ENCODE results near the gene DNASE1L3. TPM values are rescaled to one million over a fixed set of nuclear protein-coding genes. Genes with fewer than 3 reads are reported as not detected.

DNASE1L3 gene
- total RNA-seq, 1 donor = 1.6 TPM

DNA sequence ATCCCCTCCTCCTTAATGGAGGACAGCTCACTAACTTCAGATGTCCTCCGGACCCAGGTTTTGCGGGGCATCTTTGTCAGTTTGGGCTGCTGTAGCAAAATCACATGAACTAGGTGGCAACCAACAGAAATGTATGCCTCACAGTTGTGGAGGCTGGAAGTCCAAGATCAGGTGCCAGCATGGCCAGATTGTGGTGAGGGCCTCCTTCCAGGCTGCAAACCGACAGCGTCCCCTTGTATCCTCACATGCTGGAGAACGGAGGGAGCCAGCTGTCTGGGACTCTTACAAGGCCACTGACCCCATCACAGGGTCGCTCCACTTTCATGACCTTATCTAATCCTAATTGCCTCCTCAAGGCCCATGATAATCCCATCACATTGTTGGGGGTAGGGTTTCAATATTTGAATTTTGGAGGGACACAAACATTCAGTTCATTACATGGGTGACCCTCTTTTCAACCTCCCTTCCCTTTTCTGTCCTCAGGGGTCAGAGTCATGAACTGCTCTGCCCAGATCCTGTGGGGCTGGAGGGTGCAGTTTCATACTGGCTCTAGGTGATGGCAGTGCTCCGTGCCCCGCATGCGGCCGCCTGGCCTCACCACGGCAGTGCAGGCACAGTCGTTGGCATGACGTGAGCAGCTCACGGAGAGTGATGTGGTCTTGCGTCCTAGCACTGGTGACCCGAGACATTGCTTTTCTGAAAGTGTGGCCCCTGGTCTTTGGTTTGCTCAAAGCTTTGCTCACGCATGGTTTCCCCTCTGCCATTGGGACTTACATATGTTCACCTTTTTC is 58.4 kb downstream of the DNASE1L3 start:
- Histone ChIP-seq H3K4me1 (ENCODE audit: insufficient read depth, low read length) (no peaks in the 10 kb centered on the region), H3K27me3 (ENCODE audit: insufficient read depth, low read length) (no peaks in the 10 kb centered on the region), H3K9me3 (ENCODE audit: low read depth, low read length) (no peaks in the 10 kb centered on the region), H3K4me3 (ENCODE audit: low read length) (no peak overlapping the region)

DNA sequence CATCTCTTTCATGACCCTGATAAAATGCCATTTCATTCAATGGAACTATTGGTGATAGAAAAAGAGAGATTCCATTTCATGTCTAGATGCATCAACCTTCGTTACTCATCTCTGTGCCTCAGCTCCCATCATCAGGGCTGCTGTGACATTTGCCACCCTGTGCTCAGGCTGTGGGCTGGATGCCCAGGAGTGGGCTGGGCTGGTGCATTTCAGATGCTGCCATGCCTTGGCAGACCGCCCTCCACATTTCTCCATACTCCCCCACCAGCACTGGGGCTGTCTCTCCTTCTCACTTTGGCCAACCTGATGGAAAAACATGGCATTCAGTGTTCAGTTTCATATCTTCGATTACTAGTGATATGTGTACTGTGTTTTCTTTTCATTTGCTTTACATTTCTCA is 59.1 kb downstream of the DNASE1L3 start:
- Histone ChIP-seq H3K27me3 (ENCODE audit: insufficient read depth, low read length) (no peaks in the 10 kb centered on the region), H3K4me1 (ENCODE audit: insufficient read depth, low read length) (no peaks in the 10 kb centered on the region), H3K9me3 (ENCODE audit: low read depth, low read length) (no peaks in the 10 kb centered on the region), H3K4me3 (ENCODE audit: low read length) (no peak overlapping the region)

DNA sequence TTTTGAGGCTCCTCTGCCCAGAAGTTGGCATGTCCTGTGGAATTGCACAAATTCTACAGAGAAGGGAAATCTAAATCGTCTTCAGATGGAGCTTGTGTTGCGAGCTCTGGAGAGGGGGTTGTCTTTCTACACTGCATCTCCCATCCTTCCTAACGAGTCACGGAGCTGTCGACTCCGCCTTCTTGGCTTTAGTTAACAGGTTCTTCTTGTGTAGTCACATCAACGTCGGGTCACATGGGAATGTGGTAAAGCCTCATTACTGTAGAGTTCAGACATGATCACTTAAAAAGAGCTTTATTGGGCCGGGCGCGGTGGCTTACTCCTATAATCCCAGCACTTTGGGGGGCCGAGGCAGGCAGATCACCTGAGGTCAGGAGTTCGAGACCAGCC is 60.0 kb downstream of the DNASE1L3 start:
- no peaks in the 10 kb centered on the region for H3K27me3 ChIP-seq (ENCODE audit: insufficient read depth, low read length)

DNA sequence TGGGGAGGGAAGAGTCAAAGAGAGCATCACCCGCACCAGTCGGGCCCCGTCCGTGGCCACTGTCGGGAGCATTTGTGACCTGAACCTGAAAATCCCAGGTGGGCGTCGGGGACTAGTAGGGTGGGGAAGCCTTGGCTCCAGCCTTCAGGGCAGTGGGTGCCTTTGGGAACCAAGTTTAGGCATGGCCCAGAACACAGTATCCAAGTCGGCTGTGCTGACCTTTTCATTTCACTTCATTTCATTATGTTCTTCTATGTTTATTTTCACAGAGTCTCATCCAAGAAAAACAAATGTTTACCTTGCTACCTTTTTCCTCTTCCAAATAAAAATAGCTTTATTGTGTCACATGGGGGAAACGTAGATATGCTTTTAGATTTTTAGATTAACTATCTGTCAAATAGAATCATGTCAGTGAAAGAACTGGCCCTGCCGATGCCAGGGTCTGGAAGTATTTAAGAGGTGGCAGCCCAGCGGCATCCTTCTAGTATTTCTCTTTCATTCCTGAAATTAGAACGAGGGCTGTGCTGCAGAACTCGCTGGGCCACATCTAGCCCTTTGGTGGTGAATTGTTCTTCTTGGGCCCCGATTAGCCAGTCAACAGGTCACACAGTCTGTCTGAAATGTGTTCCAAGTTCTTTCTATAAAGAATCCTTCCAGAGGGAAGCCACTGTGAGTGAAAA is 60.5 kb downstream of the DNASE1L3 start:
- Histone ChIP-seq H3K4me3 (ENCODE audit: low read length) (no peak overlapping the region), H3K9me3 (ENCODE audit: low read depth, low read length) (no peaks in the 10 kb centered on the region), H3K4me1 (ENCODE audit: insufficient read depth, low read length) (no peaks in the 10 kb centered on the region), H3K27me3 (ENCODE audit: insufficient read depth, low read length) (no peaks in the 10 kb centered on the region)

More for the DNA sequence above, 60.0 kb downstream of the DNASE1L3 start:
- H3K4me3 ChIP-seq (ENCODE audit: low read length) = no peak overlapping the region
- H3K9me3 ChIP-seq (ENCODE audit: low read depth, low read length) = no peaks in the 10 kb centered on the region
- H3K4me1 ChIP-seq (ENCODE audit: insufficient read depth, low read length) = no peaks in the 10 kb centered on the region

- Histone ChIP-seq H3K4me1 (ENCODE audit: insufficient read depth, low read length) (no peaks in the 10 kb centered on the region), H3K9me3 (ENCODE audit: low read depth, low read length) (no peaks in the 10 kb centered on the region), H3K27me3 (ENCODE audit: insufficient read depth, low read length) (no peaks in the 10 kb centered on the region), H3K4me3 (ENCODE audit: low read length) (no peak overlapping the region)
These were observed 62.7 kb downstream of the DNASE1L3 start for GRCh38 chr3:58148049-58148448.

DNA sequence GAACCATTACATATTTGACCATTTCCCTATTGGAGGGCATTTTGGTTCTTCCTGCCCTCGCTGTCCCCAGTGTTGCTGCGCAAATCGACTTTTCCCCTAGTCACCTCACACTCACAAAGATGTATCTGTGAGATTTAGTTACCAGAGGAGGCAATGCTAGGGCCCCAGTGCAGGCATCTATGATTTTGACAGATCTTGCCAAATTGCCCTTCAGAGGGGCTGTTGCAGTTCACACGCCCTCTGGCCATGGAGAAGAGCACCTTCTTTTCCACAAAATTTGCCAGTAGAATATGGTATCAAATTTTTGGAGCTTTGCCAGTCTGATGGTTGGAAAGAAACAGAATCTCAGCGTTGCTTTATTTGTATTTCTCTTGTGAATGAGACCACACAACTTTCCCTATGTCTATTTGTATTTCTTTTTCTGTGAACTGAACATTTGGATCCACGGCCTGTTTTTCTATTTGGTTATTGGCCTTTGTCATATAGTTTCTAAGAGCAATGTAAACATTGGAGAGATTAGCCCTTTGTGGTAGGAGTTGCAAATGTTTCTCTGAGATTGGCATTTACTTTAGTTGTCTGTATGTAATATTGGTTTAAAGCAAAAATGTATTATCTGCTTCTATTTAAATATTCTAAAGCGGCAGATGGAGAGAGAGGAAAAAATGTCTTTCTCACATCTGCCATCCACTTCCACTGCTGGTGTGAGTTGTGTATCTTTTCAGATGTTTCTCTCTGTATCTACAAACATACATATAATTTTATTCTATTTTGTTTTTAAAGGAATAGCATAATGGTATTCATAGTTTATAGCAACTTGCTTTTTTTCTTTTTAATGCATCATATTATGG is 66.1 kb downstream of the DNASE1L3 start:
- H3K27me3 ChIP-seq (ENCODE audit: insufficient read depth, low read length) = no peaks in the 10 kb centered on the region
- H3K4me3 ChIP-seq (ENCODE audit: low read length) = no peak overlapping the region
- H3K4me1 ChIP-seq (ENCODE audit: insufficient read depth, low read length) = no peaks in the 10 kb centered on the region
- no peaks in the 10 kb centered on the region for H3K9me3 ChIP-seq (ENCODE audit: low read depth, low read length)

GRCh38 chr3:58143417-58144055 is 67.2 kb downstream of the DNASE1L3 start:
- no peaks in the 10 kb centered on the region for H3K4me1 ChIP-seq (ENCODE audit: insufficient read depth, low read length)
- H3K9me3 ChIP-seq (ENCODE audit: low read depth, low read length) = no peaks in the 10 kb centered on the region
- H3K4me3 ChIP-seq (ENCODE audit: low read length) = no peak overlapping the region
- H3K27me3 ChIP-seq (ENCODE audit: insufficient read depth, low read length) = no peaks in the 10 kb centered on the region

Other genes starting within 250 kb of the DNASE1L3 start
- 29.1 TPM for gene FLNB, start 202.6 kb downstream of the DNASE1L3 start, total RNA-seq
- 2.3 TPM for gene ABHD6, start 26.8 kb upstream of the DNASE1L3 start, total RNA-seq
- 10.2 TPM for gene RPP14, start 95.3 kb upstream of the DNASE1L3 start, total RNA-seq
- gene HTD2, start 95.5 kb upstream of the DNASE1L3 start, total RNA-seq = 11.6 TPM
- gene PXK, start 121.9 kb upstream of the DNASE1L3 start, total RNA-seq = 50.7 TPM
- gene PDHB, start 222.9 kb upstream of the DNASE1L3 start, total RNA-seq = 21.5 TPM

Data from mononuclear cell (primary cell).